22Rv1 (cell line): ENCODE results near the gene HEATR1.

ENCODE experiments used
- CTCF ChIP-seq: fragments of 450-650 bp; IDR thresholded peaks from 2 replicates; pipeline ENCODE4 v1.5.1; 2017; ENCODE audit warnings: mild to moderate bottlenecking
- ZFX ChIP-seq: fragments of 450-650 bp; IDR thresholded peaks from 2 replicates; pipeline ENCODE4 v1.6.1; 2017; ENCODE audit warnings: antibody characterized with exemption, borderline replicate concordance

GRCh38 chr1:236541710-236542109, 62.6 kb downstream of the HEATR1 start:
- TF ChIP-seq CTCF: no peak
- TF ChIP-seq ZFX: no peak
